ENCODE data around the gene TK1.

Gene TK1

GRCh38 chr17:78132084-78132676 lies 54.7 kb downstream of the TK1 start:
- DNase-seq (ENCODE audit: low read depth in 2 of 2), result no peak
- no peak for TF ChIP-seq CTCF (IDR thresholded peaks at IDR 0.05; ENCODE audit: low read depth, low read length)
- no peak overlapping the region for H3K4me3 ChIP-seq (replicated peaks in 1 of 2; ENCODE audit: low read depth in 2 of 2, low read length in 2 of 2)

DNA sequence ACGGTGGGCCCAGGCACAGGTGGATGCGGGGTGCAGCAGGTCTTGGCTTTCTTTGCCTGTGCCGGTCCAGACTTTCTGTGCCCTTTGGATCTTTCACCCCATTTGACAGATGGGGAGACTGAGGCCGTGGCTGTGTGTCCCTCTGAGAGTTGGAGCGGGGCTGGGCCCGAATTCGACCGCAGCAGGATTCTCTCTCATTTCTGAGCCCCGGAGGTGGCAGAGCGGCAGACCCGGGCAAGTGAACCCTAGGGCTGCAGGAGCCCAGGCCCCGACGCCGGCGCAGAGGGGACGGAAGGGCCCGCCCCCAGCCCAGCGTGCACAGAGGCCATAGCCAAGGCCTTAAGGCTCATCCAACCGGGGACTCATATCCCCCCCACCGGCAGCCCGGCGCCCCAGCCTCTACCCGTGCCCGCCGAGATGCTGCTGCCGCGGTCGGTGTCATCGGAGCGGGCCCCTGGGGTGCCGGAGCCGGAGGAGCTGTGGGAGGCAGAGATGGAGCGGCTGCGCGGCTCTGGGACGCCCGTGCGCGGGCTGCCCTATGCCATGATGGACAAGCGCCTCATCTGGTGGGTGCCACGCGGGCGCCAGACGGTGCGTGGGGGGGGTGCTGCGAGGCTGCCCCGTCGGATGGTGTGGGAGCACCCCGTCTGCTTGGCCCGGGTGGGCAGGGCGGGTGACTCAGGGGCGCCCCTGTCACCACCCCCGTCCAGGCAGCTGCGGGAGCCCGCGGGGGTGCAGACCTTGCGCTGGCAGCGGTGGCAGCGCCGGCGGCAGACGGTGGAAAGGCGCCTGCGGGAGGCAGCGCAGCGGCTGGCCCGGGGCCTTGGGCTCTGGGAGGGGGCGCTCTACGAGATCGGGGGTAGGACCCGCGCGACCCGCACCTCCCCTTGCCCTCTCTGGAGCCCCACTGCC lies 55.4 kb downstream of the TK1 start:
- DNase-seq (ENCODE audit: low read depth in 2 of 2), result no peak
- no peak for TF ChIP-seq CTCF (IDR thresholded peaks at IDR 0.05; ENCODE audit: low read depth, low read length)

DNA sequence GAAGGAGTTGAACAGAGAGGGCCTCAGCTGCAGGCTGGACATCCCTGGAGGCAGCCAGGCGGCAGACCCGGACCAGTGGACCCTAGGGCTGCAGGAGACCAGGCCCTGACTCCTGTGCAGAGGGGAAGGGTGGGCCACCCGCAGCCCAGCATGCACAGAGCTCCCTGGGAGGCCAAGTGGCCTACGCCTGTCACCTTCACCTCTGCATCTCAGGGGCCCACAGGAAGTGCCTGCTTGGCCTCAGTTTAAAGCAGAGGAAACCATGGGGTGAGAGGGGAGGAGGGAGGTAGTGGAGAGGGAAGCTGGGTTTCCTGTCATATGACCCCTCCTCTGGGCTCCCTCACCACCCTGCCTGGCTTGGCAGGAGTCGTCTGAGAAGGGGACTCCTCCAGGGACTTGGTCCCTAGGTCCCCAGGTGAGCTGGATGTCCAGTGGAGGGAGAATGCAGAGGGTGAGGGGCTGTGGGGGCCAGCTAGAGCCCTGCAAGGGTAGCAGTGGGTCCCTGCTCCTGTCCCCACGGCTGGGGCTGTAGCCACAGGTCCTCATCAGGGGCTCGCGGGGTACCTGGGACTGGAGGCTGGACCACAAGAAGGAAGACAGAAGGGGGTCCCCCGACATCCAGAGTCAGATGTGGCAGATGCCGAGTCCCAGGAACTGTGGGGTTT lies 56.3 kb downstream of the TK1 start, which contains the start of gene TMC8:
Gene TMC8, plus strand, starts transcription at position 335 of the 665 bp plus-strand sequence. CDS start 818 bp downstream, outside the sequence.
- no peak for DNase-seq (ENCODE audit: low read depth in 2 of 2)
- no peak for TF ChIP-seq CTCF (IDR thresholded peaks at IDR 0.05; ENCODE audit: low read depth, low read length)
- H3K4me3 ChIP-seq (replicated peaks in 1 of 2; ENCODE audit: low read depth in 2 of 2, low read length in 2 of 2), result no peak within 1 kb of the TSS

More for the DNA sequence above, 55.4 kb downstream of the TK1 start:
- H3K4me3 ChIP-seq (replicated peaks in 1 of 2; ENCODE audit: low read depth in 2 of 2, low read length in 2 of 2), result no peak overlapping the region

GRCh38 chr17:78130090-78130436 lies 56.8 kb downstream of the TK1 start:
- no peak for TF ChIP-seq CTCF (IDR thresholded peaks at IDR 0.05; ENCODE audit: low read depth, low read length)

DNA sequence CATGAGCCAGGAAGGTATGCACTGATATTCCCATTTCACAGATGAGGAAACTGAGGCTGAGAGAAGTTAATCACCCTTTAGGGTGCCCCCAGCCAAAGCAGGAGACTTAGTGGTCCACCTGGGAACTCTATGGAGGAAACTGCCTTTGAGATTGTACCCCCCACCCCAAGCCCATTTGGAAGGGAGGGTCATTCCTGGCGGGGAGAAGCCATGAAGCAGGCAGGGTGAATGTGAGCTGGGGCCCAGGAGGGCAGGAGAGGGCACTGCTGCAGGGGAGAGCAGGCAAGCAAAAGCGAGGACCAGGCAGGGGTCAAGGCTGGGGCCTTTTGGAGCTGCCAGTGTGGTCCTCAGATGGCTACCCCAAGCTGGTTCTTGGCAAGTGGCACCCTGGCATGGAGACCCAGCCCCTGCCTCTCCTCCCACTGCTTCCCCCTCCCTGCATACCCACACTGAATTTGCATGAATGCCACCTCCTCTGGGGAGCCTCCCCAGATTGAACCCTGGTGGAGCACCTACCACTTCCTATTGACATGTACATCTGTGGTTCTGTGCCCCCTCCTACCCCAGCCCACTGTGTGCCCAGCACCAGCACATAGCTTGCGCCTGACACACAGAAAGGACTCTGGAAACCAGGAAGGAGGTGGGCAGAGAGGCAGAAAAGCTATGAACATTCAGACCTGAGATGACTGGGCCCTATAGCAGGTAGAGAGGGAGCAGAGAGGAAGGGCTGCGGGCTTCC lies 57.3 kb downstream of the TK1 start:
- H3K4me3 ChIP-seq (replicated peaks in 1 of 2; ENCODE audit: low read depth in 2 of 2, low read length in 2 of 2), result no peak overlapping the region
- no peak for DNase-seq (ENCODE audit: low read depth in 2 of 2)
- TF ChIP-seq CTCF (IDR thresholded peaks at IDR 0.05; ENCODE audit: low read depth, low read length), result no peak

More at GRCh38 chr17:78130090-78130436, 56.8 kb downstream of the TK1 start:
- H3K4me3 ChIP-seq (replicated peaks in 1 of 2; ENCODE audit: low read depth in 2 of 2, low read length in 2 of 2), result no peak overlapping the region
- DNase-seq (ENCODE audit: low read depth in 2 of 2), result no peak
